ENCODE measurements around the gene DCAF4. TPM values are rescaled to one million over a fixed set of nuclear protein-coding genes. Genes with fewer than 3 reads are reported as not detected.

DCAF4 gene
- total RNA-seq, 4 donors from 2014 or later = 11.2 to 49.5 (median 27.6) TPM

- Histone ChIP-seq H3K4me3 (no peak overlapping the region), H3K9me3 (no peaks in the 10 kb centered on the region), H3K4me1 (no peaks in the 10 kb centered on the region), H3K27ac (no peak overlapping the region), H3K36me3 (no peaks in the 10 kb centered on the region), H3K27me3 (no peaks in the 10 kb centered on the region)
- TF ChIP-seq POLR2A (IDR thresholded peaks at IDR 0.05) (no peak), CTCF (IDR thresholded peaks at IDR 0.05) (no peak)
- no peak for DNase-seq
These were observed 45.4 kb upstream of the DCAF4 start for GRCh38 chr14:72880820-72881219.

GRCh38 chr14:72881543-72881942 is 44.7 kb upstream of the DCAF4 start:
- TF ChIP-seq CTCF (IDR thresholded peaks at IDR 0.05) (no peak), POLR2A (IDR thresholded peaks at IDR 0.05) (no peak)
- Histone ChIP-seq H3K4me3 (no peak overlapping the region), H3K9me3 (no peaks in the 10 kb centered on the region), H3K36me3 (no peaks in the 10 kb centered on the region), H3K27ac (no peak overlapping the region), H3K27me3 (no peaks in the 10 kb centered on the region), H3K4me1 (no peaks in the 10 kb centered on the region)
- DNase-seq = no peak

- no peak overlapping the region for H3K4me3 ChIP-seq
- DNase-seq = no peak
- H3K9me3 ChIP-seq = no peaks in the 10 kb centered on the region
- H3K4me1 ChIP-seq = no peaks in the 10 kb centered on the region
- TF ChIP-seq POLR2A (IDR thresholded peaks at IDR 0.05) (no peak), CTCF (IDR thresholded peaks at IDR 0.05) (no peak)
- no peak overlapping the region for H3K27ac ChIP-seq
- H3K36me3 ChIP-seq = no peaks in the 10 kb centered on the region
- H3K27me3 ChIP-seq = no peaks in the 10 kb centered on the region
These were observed 44.2 kb upstream of the DCAF4 start for GRCh38 chr14:72882047-72882446.

GRCh38 chr14:72882463-72882862 is 43.8 kb upstream of the DCAF4 start:
- DNase-seq = no peak
- Histone ChIP-seq H3K9me3 (no peaks in the 10 kb centered on the region), H3K4me3 (no peak overlapping the region), H3K4me1 (no peaks in the 10 kb centered on the region), H3K27ac (no peak overlapping the region), H3K27me3 (no peaks in the 10 kb centered on the region), H3K36me3 (no peaks in the 10 kb centered on the region)
- TF ChIP-seq POLR2A (IDR thresholded peaks at IDR 0.05) (no peak), CTCF (IDR thresholded peaks at IDR 0.05) (no peak)

- no peaks in the 10 kb centered on the region for H3K9me3 ChIP-seq
- no peaks in the 10 kb centered on the region for H3K4me1 ChIP-seq
- no peak overlapping the region for H3K27ac ChIP-seq
- DNase-seq = no peak
- H3K27me3 ChIP-seq = no peaks in the 10 kb centered on the region
- no peak overlapping the region for H3K4me3 ChIP-seq
- H3K36me3 ChIP-seq = no peaks in the 10 kb centered on the region
- no peak for TF ChIP-seq POLR2A (IDR thresholded peaks at IDR 0.05)
- no peak for TF ChIP-seq CTCF (IDR thresholded peaks at IDR 0.05)
These were observed 43.2 kb upstream of the DCAF4 start for GRCh38 chr14:72883109-72883508.

- no peak overlapping the region for H3K4me3 ChIP-seq
- no peaks in the 10 kb centered on the region for H3K27me3 ChIP-seq
- no peak overlapping the region for H3K27ac ChIP-seq
- H3K9me3 ChIP-seq = no peaks in the 10 kb centered on the region
- no peaks in the 10 kb centered on the region for H3K4me1 ChIP-seq
- no peaks in the 10 kb centered on the region for H3K36me3 ChIP-seq
- DNase-seq = no peak
- TF ChIP-seq POLR2A (IDR thresholded peaks at IDR 0.05) (no peak), CTCF (IDR thresholded peaks at IDR 0.05) (no peak)
These were observed 42.3 kb upstream of the DCAF4 start for GRCh38 chr14:72883961-72884360.
